Right kidney (tissue), 1 donor: ENCODE data around the gene LMAN1L.

Experiments used
- DNase-seq: peaks from one replicate; pipeline ENCODE4 v3.0.0-alpha.2; 2016

Gene LMAN1L

GRCh38 chr15:74863239-74864056, 50.8 kb downstream of the LMAN1L start:
- no peak for DNase-seq

DNA sequence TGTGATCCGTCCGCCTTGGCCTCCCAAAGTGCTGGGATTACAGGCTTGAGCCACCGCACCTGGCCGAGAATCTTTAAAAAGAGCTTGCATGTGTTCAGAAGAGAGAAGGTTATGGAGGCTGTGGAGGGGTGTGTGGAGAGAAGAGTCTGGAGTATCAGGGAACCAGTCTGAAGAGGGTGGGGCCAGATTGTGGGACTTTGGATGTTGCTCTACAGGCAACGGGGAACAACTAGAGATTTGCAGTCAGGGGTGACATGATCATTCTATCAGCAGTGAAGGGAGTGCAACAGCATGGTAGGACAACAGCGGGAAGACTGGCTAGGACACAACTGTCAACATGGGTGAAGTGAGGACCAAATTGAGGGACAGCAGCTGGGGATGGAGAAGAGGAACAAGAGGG, 51.7 kb downstream of the LMAN1L start:
- DNase-seq, result no peak

GRCh38 chr15:74865316-74865715, 52.7 kb downstream of the LMAN1L start:
- DNase-seq, result no peak

DNA sequence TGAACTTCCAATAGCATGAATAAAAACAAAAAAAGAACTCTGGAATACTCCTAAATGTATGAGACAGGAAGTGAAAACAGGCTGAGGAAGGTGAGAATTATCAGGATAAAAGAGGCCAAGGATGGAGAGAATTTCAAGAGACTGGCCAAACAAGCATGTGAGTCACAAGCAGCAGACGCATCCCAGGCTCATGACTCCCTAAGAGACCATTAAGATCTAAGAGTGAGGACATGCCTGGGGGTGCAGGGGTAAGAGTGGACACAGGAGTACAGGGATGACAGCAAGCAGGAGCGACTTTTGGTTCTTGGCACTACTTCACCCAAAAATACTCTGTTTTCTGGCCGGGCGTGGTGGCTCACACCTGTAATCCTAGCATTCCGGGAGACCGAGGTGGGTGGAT, 53.5 kb downstream of the LMAN1L start:
- DNase-seq, result no peak

- no peak for DNase-seq
Measured at GRCh38 chr15:74867466-74868038, 54.9 kb downstream of the LMAN1L start.

DNA sequence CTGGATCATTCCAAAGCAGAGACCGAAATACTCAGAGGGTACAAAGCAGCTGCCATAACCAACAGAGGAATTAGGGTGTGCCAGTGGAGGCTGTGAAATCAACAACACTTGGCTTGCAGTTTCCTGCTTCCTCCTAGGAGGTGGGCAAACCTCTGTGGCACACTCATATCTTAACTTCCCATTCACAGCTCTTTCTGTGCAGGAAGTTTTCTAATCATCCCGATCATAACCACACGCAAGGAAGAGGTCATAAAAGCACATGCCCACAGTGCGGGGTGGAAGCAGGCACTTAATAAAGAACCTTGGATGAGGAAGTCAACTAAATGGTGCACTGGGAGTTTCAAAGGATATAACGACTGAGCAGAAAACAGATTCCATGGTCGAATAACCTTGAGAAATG, 55.4 kb downstream of the LMAN1L start:
- no peak for DNase-seq

- DNase-seq, result no peak
Measured at GRCh38 chr15:74869372-74869725, 56.7 kb downstream of the LMAN1L start.

- DNase-seq, result no peak
Measured at GRCh38 chr15:74869726-74870407, 57.2 kb downstream of the LMAN1L start.

DNA sequence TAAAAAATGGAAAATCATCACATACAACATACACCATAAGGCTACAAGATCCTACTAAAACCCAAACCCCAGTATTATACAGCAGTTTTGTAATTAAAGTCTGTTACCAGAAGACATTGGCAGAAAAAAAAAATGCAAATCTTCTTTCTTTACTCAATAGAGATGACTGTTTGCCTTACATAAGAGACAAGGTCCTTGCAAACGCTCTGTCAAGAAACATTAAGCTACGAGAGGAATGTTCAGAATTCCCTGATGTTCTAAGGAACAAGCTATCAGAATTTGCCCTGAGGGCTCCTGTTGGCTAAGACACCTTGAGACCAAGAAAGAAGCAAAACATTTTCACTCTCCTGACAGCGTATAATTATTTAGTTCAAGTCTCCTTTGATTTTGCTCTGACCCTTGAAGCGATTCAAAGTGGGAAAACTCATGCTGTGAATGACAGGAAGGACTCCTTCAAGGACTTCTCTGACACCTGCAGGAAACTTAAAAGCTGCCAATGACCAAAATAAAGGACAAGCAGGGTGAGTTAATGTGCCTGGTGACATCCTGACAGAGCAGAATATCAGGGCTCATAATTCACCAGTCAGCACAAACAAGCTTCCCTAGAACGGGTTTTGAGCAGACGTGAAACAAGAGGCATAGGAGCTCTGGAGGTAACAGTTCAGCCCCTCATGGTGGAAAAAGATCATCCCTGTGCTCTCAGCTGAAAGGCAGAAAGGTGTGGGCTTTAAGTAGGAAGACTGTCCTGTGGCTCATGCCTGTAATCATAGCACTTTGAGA, 58.0 kb downstream of the LMAN1L start:
- DNase-seq, result no peak

GRCh38 chr15:74872702-74873035, 60.0 kb downstream of the LMAN1L start:
- DNase-seq, result no peak

DNA sequence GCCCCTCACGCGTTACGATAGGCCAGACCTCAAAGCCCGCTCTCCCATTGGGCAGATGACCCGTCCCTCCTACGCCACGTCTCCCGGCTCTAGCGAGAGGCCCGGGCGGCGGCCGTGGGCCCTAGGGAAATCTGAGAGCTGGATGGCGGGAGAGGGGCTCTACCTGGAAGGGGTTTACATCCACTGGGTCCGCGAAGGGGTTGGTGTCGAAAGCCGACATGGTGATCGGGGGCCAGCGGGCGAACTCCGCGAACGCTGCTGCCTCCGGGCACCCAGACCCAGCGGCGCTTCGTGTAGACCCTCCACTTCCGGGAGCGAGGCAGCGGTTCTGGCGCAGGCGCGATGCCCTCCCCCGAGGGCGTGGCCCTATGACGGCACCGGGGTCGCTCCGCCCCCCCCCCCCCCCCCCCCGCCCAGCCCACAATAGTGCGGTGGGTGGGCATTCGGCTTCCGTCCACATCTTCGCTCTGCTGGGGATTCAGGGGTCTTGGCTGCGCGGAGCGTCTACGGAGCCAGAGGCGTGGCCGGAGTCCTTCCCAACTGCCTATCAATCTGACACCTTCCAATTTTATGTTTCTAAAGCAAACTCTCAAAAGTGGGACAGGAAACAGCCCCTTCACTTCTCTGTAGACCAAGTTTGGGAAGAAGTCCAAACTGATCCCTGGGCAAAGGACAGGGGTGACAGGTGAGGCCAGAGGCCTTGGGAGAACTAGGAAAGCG, 60.6 kb downstream of the LMAN1L start, which contains the start of gene SCAMP2:
SCAMP2 (minus strand) TSS at position 330 of the 720 bp plus-strand sequence; CDS start at position 220, 110 bp downstream.
- DNase-seq, result peak; percentile 100

GRCh38 chr15:74873756-74874424, 61.3 kb downstream of the LMAN1L start:
- no peak for DNase-seq
